Ovary (tissue), 9 donors: ENCODE measurements around the gene GRK7. TPM values are rescaled to one million over a fixed set of nuclear protein-coding genes. Genes with fewer than 3 reads are reported as not detected.

Experiments
- DNase-seq, 5 donors: peaks; one replicate each; pipeline ENCODE4 v3.0.0-alpha.2; 2019 to 2020
- H3K27ac ChIP-seq, 2 donors: fragments of 200-600 bp; one replicate each; pipeline versions ENCODE4 v1.5.1 to v1.8.0; 2019 to 2022
- H3K27me3 ChIP-seq: fragments of 200-600 bp; one replicate; pipeline ENCODE4 v1.8.0; 2022
- H3K36me3 ChIP-seq: fragments of 200-600 bp; sonication (generic); one replicate; pipeline ENCODE4 v1.5.1; 2019
- H3K4me1 ChIP-seq: one replicate; pipeline ENCODE4 v1.8.1; 2013; ENCODE audit warnings: mild to moderate bottlenecking, moderate library complexity; ENCODE audit not compliant: insufficient read depth
- H3K4me3 ChIP-seq: fragments of 200-600 bp; sonication (generic); one replicate; pipeline ENCODE4 v1.5.1; 2017
- H3K9me3 ChIP-seq, 2 donors: fragments of 200-600 bp in 1 of 2; sonication (generic) in 1 of 2; one replicate each; pipeline versions ENCODE4 v1.5.1 to v1.8.1; 2013 to 2019; ENCODE audit warnings: mild to moderate bottlenecking in 1 of 2, moderate library complexity in 1 of 2
- EP300 ChIP-seq: sonication (generic); formaldehyde crosslinking; IDR thresholded peaks from one replicate; pipeline ENCODE4 v1.6.1; 2017; ENCODE audit warnings: antibody characterized with exemption
- POLR2A ChIP-seq: fragments of 450-650 bp; IDR thresholded peaks from one replicate; pipeline ENCODE4 v1.6.1; 2017; ENCODE audit warnings: antibody characterized with exemption, mild to moderate bottlenecking, moderate library complexity
- WGBS, 3 donors: extraction: QIAGEN DNeasy Blood & Tissue Kit in 1 of 3; methylation state at CpG; one replicate each; pipeline versions ENCODE4 v1.1.5 to v1.1.7; 2013 to 2017; 5-methylcytosine and 5-hydroxymethylcytosine counted together
- intact Hi-C, 4 donors: fragments of 100-400 bp; cut with DNase I; formaldehyde crosslinking; loops; one replicate each; pipeline versions ENCODE4 v1.11.0 to v1.15.1; 2022 to 2023
- polyA plus RNA-seq, 2 donors: library from polyadenylated mRNA; stranded (reverse); fragments of 200-250 nt in 1 of 2; fragments of 350-450 nt in 1 of 2; fragmentation: Illumina TruSeq in 1 of 2; extraction: RNeasy Lipid Tissue Mini Kit (QIAGEN cat#74804) in 1 of 2; gene quantifications; one replicate each; pipeline ENCODE4 v1.2.3, GENCODE V29; 2013 to 2014
- total RNA-seq, 7 donors: library from RNA; depleted of rRNA in 2 of 7; stranded (reverse); fragments of >200 nt in 2 of 7; fragmentation: NEBNext Ultra II Directional in 3 of 7; extraction: Animal tissue kit (Norgen Biotek cat#: 25700) in 3 of 7; gene quantifications; one replicate each; pipeline versions ENCODE4 v1.1.0 to v1.2.4, GENCODE V29; 2016 to 2023
- TF ChIP-seq, protein P1 (sequence below), 3 donors: fragments of 450-650 bp in 2 of 3; fragments of 200-600 bp in 1 of 3; IDR thresholded peaks; one replicate each; pipeline versions ENCODE4 v1.5.1 to v1.8.0; 2016 to 2022; ENCODE audit warnings: antibody characterized with exemption in 3 of 3, mild to moderate bottlenecking in 1 of 3
- donor health status: DM: no; HTN: no; CAD: no; lungs with moderate emphysema.
- donor health status: DM: no; HTN: no; CAD: no.
- donor health status: Bipolar disorder and iron deficiency.
- donor health status: DM: yes; HTN: yes; CAD: no.
- donor health status: DM: no; HTN: no; CAD: no.
- donor health status: DM: yes; HTN: yes; CAD: no.

GRK7 gene
- total and polyA plus RNA-seq, 9 donors: 0.02 to 0.13 (median 0.10) TPM; not detected in 5

DNA sequence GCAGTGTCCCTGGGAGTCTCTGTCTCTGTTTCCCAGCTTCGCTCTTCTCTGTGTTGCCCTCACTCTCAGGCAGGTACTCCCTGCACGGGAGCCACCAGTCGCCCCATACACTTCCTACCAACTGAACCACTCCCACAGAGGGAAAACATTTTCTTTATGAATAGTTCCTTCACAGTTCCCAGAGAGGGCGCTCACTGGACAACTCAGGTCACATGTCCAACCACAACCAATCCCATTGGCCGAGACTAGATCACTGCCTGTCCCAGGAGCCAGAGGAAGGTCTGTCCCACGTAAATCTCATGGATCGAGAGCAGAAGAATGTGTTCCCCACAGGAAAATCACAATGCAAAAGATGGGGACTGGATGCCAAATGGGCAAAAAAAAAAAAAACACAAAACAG, 26.1 kb downstream of the GRK7 start:
- no peak for DNase-seq
- H3K4me3 ChIP-seq: no peak overlapping the region
- H3K27me3 ChIP-seq: no peaks in the 10 kb centered on the region
- H3K9me3 ChIP-seq: no peaks in the 10 kb centered on the region
- no peaks in the 10 kb centered on the region for H3K4me1 ChIP-seq
- TF ChIP-seq, protein P1, sequence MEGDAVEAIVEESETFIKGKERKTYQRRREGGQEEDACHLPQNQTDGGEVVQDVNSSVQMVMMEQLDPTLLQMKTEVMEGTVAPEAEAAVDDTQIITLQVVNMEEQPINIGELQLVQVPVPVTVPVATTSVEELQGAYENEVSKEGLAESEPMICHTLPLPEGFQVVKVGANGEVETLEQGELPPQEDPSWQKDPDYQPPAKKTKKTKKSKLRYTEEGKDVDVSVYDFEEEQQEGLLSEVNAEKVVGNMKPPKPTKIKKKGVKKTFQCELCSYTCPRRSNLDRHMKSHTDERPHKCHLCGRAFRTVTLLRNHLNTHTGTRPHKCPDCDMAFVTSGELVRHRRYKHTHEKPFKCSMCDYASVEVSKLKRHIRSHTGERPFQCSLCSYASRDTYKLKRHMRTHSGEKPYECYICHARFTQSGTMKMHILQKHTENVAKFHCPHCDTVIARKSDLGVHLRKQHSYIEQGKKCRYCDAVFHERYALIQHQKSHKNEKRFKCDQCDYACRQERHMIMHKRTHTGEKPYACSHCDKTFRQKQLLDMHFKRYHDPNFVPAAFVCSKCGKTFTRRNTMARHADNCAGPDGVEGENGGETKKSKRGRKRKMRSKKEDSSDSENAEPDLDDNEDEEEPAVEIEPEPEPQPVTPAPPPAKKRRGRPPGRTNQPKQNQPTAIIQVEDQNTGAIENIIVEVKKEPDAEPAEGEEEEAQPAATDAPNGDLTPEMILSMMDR (IDR thresholded peaks at IDR 0.05): no peak
- TF ChIP-seq EP300 (no peak), POLR2A (no peak)
- WGBS, 3 donors: 85 to 91% (median 88%) methylated on average over 7 of the region's 7 CpGs
- H3K36me3 ChIP-seq: no peaks in the 10 kb centered on the region
- H3K27ac ChIP-seq: no peak overlapping the region
- intact Hi-C loops: no loop called here

DNA sequence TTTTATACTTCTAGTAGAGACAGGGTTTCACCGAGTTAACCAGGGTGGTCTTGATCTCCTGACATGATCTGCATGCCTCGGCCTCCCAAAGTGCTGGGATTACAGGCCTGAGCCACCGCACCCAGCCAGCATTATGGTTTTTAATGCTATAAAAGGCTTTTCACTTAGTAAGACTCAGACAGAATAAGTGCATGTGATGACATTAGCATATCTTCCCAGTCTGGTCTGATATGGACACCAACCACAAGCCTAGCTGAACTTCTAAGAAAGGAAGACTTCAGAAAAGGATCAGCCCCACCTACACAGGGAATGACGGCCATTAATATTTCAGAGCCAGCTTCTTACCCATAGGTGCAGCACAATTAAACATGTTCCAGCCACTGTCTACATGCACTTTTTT, 27.0 kb downstream of the GRK7 start:
- no peak for DNase-seq
- TF ChIP-seq EP300 (no peak), POLR2A (no peak)
- TF ChIP-seq, protein P1 (IDR thresholded peaks at IDR 0.05): no peak
- no peak overlapping the region for H3K27ac ChIP-seq
- H3K27me3 ChIP-seq: no peaks in the 10 kb centered on the region
- WGBS, 3 donors: 89 to 92% (median 92%) methylated on average over 4 of the region's 4 CpGs
- no peak overlapping the region for H3K4me3 ChIP-seq
- H3K9me3 ChIP-seq: no peaks in the 10 kb centered on the region
- no peaks in the 10 kb centered on the region for H3K4me1 ChIP-seq
- no peaks in the 10 kb centered on the region for H3K36me3 ChIP-seq
- intact Hi-C loops: no loop called here

DNA sequence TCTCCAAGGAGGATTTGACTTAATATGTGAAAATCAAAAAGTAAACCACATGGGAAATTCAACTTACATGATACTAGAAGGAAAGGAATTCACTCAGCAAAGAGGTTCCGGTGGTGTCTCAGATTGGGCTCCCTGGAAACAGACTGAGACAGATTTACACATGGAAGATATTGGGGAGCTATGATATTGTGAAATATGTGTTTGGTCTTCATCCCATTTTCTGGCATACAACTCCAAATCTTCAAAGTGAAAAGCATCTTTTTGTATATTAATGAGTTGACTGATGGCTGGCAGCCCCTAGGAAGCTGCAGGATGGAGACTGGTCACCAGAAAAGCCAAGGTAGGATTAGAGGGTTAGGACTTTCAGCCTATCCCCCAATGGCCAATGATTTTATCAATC, 29.3 kb downstream of the GRK7 start:
- Histone ChIP-seq H3K4me1 (peaks cover 3% of the 10 kb centered on the region), H3K4me3 (no peak overlapping the region), H3K9me3 (no peaks in the 10 kb centered on the region), H3K36me3 (no peaks in the 10 kb centered on the region), H3K27ac (no peak overlapping the region), H3K27me3 (no peaks in the 10 kb centered on the region)
- TF ChIP-seq POLR2A (no peak), EP300 (no peak)
- TF ChIP-seq, protein P1 (IDR thresholded peaks at IDR 0.05): no peak
- no peak for DNase-seq
- intact Hi-C loops: no loop called here
- 94 to 98% (median 95%) methylated on average over 1 of the region's 1 CpG for whole genome bisulfite sequencing, 3 donors

DNA sequence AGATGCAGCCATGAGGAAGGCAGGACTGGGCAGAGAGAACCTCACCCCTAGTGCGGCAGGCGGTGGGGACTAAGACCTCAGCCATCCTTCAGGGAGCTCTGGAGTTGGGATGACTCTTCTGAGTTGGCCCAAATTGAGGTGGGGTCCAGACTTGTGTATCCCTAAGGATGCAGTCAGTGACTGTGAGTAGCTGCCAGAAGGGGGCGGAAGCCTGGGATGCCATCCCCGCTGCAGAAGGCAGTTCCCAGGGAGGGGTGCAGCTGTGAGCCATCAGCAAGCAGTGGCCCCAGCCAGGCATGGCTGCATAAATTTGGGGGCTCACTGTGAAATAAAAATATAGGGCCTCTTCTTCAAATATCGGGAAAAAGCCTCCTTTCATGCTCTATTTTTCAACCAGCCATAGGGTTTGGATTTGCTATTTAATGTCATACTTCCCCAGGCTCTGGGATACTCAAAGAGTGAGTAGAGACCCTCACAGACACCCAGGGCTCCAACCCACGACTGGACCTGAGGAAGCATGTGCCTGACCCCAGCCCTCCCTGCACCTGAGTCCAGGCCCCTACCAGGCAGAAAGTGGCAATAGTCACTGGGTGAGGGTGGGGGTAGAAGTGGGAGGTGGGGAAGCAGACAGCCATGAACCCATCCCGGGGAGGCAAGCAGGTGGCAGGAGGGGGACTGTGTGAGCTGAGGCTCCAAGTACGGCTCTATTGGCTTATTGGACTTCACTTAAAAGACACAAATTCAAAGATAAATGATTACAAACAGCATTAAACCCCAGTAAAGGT, 30.5 kb downstream of the GRK7 start:
- no peaks in the 10 kb centered on the region for H3K9me3 ChIP-seq
- intact Hi-C loops: no loop called here
- peaks cover 12% of the 10 kb centered on the region for H3K4me1 ChIP-seq
- TF ChIP-seq POLR2A (no peak), EP300 (no peak)
- TF ChIP-seq, protein P1 (IDR thresholded peaks at IDR 0.05): no peak
- no peak overlapping the region for H3K4me3 ChIP-seq
- no peaks in the 10 kb centered on the region for H3K36me3 ChIP-seq
- DNase-seq: no peak
- no peak overlapping the region for H3K27ac ChIP-seq
- no peaks in the 10 kb centered on the region for H3K27me3 ChIP-seq
- 87 to 90% (median 90%) methylated on average over 8 of the region's 8 CpGs for WGBS, 3 donors
